ENCODE measurements around the gene BRD7.

BRD7 gene

DNA sequence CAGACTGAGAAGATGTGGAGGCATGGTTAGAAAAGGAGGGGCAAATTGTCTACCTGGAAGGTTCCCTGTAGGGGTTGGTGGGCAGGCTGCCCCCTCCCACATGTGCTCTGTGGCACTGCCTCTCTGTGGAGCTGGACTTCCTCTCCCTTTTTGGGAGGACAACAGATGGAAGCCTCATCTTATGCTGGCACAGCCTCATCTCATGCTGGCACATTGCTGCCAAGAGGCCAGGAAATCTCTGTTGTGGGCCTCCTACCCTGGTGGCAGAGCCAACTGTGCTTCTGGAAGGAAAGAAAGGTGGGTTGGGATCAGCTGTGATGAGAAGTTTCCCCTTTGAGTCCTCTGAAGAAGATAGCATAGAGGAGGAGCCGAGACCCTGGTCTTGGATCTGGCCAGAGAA is 19.7 kb upstream of the BRD7 start:
- no peak for DNase-seq

GRCh38 chr16:50386774-50387173 is 18.0 kb upstream of the BRD7 start:
- DNase-seq, result no peak

DNA sequence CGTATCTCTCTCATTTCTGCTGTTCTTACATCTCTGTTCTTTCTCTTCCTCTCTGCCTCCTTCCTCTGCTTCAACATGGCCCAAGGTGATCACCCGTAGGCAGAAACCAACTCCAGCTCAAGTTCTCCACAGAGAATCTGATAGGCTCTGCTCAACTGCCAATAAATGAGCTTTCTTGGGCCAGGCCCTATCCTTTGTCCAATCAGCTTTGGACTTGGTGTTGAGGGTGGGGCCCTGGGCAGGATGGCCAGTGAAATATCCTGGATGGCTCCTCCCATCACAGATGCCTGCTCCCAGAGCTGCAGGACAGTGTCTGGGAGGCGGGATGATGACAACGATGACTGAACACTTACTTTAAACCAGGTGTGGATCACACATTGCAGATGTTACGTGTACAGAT is 17.4 kb upstream of the BRD7 start:
- DNase-seq, result no peak

DNA sequence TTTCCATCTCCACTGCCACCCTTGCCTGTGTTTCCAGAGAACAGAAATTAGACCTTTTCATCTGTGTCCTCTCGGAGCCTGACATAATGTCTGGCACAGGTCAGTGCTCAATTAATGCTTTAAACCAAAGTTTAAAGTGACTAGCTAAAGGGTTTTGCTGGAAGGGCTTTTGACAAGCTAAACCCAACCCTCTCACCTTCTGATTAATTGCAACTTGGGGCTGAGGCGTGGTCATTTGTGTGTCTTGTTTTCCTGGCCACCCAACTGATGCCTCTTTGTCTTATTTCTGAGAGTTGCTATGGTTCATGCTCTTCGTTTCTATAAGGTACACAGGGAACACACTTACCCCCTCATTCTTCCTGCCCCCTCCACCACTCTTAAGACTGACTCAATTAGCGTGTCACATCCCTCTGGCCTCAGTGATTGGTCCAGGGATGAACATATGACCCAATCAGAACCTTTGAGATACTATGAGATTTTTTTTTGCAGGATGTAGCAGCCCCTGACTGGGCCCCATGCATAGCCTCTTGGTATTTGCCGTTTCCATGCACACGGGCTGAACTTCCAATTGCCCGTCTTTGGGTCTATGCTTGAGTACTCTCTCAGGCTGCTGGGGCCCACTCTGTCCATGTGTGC is 15.8 kb upstream of the BRD7 start:
- no peak for DNase-seq

DNA sequence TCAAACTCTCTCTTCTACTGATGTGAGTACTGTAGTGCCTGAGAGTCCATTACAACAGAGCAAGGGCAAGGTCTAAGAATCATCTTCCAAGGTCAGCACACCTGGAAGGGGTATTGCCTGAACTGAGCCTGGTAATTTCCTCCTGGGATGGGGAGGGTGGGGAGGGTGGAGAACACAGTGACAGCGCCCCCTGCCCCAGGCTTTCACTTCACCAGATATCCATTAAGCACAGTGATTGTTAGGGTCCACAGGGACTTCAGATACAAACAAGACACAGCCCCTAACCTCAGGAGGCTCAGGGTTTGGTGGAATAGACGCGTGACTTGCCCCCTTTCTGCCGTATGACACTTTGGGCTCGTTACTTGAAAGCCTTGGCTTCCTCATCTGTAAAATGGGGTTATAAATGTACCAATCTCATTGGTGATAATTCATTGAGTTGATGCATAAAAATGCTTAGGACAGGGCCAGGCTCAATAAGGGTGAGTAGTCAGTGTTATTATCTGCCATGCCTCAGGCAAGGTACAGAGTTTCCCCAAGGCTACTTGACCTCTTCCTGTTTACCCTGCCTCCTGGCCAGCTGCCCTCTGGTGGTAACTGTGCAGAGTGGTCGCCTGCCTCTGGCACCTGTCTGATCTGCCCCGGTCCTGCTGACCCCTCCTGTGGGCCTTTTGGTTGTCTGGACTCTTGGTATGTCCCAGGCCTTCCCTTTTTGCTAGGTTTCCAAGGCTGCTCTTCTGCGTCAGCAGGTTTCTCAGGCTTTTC is 13.1 kb upstream of the BRD7 start:
- no peak for DNase-seq

DNA sequence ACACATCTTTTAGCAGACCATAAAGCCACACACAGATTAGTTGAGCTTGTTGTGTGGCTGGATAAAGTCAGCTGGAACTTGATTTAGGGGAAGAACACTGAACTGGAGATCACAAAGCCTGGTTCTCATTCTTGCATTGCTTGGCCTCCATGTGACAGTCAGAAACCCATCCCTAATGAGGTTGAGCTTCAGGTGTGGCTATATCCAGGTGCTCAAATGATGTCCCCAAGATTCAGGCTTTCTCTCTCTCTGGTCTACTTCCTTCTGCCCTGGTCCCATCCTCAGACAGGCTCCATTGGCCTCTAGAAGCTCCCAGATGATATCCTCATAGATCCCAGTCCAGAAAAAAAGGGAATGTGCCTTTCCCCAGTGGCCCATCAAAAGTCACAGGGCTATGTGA is 9.6 kb upstream of the BRD7 start:
- no peak for DNase-seq

DNA sequence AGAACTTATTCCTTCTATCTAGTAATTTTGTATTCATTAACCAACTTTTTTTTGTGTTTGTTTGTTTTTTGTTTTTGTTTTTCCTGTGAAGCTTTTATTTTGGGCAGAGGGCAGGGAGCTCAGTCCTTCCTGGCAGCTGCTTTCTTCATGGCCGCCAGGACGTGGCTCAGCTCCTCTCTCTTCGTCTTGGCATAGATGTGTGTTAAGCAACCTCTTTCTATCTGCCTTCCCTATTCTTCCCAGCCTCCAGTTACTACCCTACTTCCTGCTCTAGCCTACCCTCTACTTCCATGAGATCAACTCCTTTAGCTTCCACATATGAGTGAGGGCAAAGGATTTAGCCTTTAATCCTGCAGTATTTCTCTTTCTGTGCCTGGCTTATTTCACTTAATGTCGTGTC is 8.2 kb upstream of the BRD7 start:
- DNase-seq, result no peak

- no peak for DNase-seq
These were observed 5.0 kb upstream of the BRD7 start for GRCh38 chr16:50373780-50374179.

GRCh38 chr16:50373345-50373701 is 4.5 kb upstream of the BRD7 start:
- no peak for DNase-seq

DNA sequence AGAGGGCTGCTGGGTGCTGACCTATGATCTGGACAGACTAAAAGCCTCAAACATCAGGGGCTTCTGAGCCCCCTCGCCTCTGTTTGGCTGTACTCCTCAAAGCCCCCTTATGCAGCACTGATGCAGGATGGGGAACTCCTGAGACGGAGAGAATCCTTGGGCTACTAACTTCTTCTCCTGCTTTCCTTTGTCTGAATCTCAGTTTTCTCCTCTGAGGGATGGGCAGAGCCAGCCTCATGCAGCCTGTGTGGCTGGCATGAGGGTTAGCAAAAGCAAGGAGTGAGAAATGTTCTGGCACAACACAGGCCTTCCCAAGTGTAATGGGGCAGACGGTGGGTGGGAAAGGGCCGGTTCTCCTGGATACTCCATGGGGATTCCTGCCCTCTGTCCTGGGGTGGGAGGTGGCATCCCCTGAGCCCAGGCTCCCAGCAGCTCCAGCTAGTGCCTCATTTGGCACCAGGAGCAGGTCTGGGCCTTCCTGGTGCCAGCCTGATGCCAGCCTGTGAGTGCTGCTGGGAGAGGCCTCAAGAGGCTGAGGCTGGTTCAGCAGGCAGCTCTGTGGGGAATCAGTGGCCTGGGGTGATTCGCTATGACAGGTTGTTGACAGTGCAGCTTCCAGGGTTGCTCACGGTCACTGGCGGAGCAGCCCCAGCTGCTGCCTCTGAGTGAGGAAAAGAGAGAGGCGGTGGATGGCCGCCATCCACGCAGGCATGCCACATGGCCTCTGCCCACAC is 4.0 kb upstream of the BRD7 start:
- DNase-seq, result no peak

GRCh38 chr16:50371936-50372595 is 3.3 kb upstream of the BRD7 start:
- no peak for DNase-seq

DNA sequence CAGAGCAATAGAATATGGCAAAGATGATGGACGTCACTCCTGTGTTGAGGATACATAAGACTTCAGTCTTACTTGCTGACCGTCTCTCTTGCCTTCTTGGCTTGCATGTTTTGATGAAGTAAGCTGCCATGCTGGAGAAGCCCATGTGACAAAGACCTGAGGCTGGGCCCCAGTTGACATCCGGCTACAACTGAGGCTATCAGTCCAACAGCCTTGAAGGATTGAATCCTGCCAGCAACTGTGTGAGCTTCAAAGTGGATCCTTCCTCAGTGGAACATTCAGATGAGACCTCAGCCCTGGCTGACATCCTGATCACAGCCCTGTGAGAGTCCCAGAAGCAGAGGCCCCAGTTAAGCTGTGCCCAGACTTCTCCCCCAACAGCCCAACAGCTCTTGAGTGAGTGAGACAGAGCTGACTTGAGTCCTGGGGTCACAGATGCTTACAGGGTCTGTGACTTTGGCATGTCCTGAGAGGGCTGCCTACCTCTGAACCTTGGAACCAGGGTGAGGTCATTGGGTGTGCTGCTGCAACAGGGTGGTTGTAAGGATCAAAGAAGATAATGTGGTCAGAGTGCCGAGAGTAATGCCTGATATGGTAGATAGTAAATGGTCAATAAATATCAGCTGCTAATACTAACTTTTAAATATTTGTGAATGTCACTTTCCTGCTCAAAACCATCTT is 2.4 kb upstream of the BRD7 start:
- DNase-seq, result no peak

DNA sequence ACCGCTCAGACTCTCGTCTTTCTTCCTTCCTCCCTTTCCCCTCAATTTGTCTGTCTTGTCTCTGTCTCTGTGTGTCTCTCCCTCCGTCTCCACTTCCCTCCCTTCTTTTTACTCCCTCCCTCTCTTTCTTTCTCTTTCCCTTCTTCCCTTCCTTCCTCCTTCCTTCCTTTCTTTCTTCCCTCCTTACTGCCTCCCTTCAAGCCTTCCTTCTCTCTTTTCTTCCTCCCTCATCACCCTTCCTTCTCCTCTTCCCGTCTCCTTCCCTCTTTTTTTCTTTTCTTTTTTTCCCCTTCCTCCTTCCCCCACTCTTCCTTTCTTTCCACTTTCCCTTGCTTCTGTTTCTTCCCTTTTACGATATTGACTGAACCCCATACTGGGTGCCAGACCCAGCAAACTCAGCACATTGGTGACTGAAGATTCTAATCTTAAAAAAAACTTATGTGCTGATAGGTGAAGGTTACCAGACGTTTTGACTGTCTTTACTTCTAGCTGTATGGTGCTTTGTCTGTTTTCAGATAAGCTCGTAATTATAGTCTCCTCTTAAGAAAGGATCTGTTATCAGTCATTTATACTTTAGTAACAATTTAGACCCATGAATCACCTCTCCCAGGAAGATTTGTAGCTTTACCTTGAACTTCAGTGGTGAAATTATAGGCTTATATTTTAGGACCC is 481 bp upstream of the BRD7 start:
- DNase-seq, result no peak

- DNase-seq, result no peak
These were observed 895 bp downstream of the BRD7 start for GRCh38 chr16:50367777-50368409.

DNA sequence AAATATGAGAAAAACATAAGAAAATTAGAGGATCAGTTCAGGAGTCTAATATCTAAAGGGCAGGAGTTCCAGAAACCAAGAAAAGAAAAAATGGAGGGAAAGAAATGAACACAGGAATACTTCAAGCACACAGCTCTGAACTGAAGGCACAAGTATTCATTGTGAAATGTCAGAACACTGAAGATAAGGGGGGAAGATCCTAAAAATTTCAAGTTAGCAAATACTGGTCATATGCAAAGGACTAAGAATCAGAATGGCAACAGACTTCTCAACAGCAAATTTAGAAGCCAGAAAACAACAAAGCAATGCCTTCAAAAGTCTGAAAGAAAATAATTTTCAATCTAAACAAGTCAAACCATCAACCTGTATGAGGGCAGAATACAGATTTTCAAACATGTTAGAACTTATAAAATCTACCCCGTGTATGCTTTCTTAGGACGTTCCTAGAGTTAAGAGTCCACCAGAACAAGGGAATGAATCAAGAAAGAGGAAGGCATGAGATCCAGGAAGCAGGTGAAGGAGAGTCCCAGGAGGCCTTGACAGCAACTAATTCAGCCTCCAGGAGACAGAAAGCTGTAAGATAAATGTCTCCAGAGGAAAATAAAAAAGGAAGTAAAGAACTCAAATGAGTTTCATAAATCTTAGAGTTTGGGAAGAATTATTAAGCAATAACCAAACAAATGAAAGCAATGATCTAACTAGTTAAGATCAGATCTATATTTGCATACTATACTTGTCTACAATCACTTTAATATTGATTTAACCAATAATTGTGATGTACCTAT is 2.8 kb downstream of the BRD7 start:
- no peak for DNase-seq

- no peak for DNase-seq
These were observed 5.1 kb downstream of the BRD7 start for GRCh38 chr16:50363656-50364055.

- no peak for DNase-seq
These were observed 8.0 kb downstream of the BRD7 start for GRCh38 chr16:50360779-50361178.

- no peak for DNase-seq
These were observed 8.6 kb downstream of the BRD7 start for GRCh38 chr16:50360033-50360778.

DNA sequence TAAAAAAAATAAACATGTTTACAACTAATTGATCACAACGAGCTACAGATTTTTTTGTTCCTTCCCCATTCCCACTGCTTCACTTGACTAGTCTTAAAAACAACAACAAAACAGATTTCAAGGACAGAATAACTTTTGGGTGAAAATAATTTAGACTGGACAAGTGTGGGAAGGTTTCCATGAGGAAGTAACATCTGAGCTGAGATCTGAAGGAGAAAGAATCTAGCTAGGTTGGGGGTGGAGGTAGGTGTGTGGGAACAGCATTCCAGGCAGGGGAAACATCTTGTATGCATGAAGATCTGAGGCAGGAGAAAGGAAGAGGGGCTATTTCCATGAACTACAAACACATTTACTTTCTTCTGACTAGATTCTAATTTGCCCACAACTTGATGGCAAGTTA is 9.2 kb downstream of the BRD7 start:
- DNase-seq, result no peak
